ENCODE results near the gene GPR27. TPM values are rescaled to one million over a fixed set of nuclear protein-coding genes. Genes with fewer than 3 reads are reported as not detected.

Gene GPR27
- total and polyA plus RNA-seq, 2 experiments from 2014 or later = 7.8 to 11.8 TPM

GRCh38 chr3:71780430-71780829 lies 26.8 kb downstream of the GPR27 start:
- H3K4me3 ChIP-seq = no peak overlapping the region

GRCh38 chr3:71783152-71783551 lies 29.5 kb downstream of the GPR27 start:
- Histone ChIP-seq H3F3A (replicated peaks; ENCODE audit: low read depth) (peaks cover 9% of the 10 kb centered on the region), H3K27ac (ENCODE audit: low read depth) (no peak overlapping the region), H3K4me3 (0 out of 2 replicates have a peak overlapping the region, but pooled peaks have one; percentile 59), H3K79me2 (replicated peaks; ENCODE audit: insufficient read depth) (no peaks in the 10 kb centered on the region), H3K9me2 (ENCODE audit: insufficient read depth) (no peaks in the 10 kb centered on the region), H3K27me3 (ENCODE audit: insufficient read depth) (peaks cover 69% of the 10 kb centered on the region), H4K20me1 (replicated peaks; ENCODE audit: insufficient read depth) (no peaks in the 10 kb centered on the region), H3K4me1 (ENCODE audit: insufficient read depth) (peaks cover 76% of the 10 kb centered on the region), H3K36me3 (ENCODE audit: insufficient read depth) (no peaks in the 10 kb centered on the region; the same call in 1 of the 2 replicates), H3K4me2 (peak overlapping the region; percentile 73; the same call in 1 of the 2 replicates), H2AFZ (no peak overlapping the region)
- H3K4me1 Mint-ChIP-seq = peaks cover 54% of the 10 kb centered on the region
- no peaks in the 10 kb centered on the region; the same call in 2 of the 3 replicates for H3K36me3 Mint-ChIP-seq (ENCODE audit: low read depth)
- no peak overlapping the region for H3K4me3 Mint-ChIP-seq
- ATAC-seq (no peak), DNase-seq (ENCODE audit: low spot score) (no peak)
- peaks cover 52% of the 10 kb centered on the region for H3K27me3 Mint-ChIP-seq (ENCODE audit: insufficient read depth, low read depth, poor library complexity)
- H3K9me3 Mint-ChIP-seq = no peaks in the 10 kb centered on the region
- H3K27ac Mint-ChIP-seq = no peak overlapping the region
- TF ChIP-seq EZH2 (IDR thresholded peaks at IDR 0.05; ENCODE audit: low read depth, unreplicated experiment) = peak; percentile 17
- no peak for TF ChIP-seq POLR2AphosphoS5 (IDR thresholded peaks at IDR 0.05; ENCODE audit: low read depth)

More at GRCh38 chr3:71780430-71780829, 26.8 kb downstream of the GPR27 start:
- peak overlapping the region; percentile 56; the same call in 1 of the 2 replicates for H3K27ac ChIP-seq (ENCODE audit: low read depth)
- no peak overlapping the region for H2AFZ ChIP-seq
- H3K36me3 ChIP-seq (ENCODE audit: insufficient read depth) = no peaks in the 10 kb centered on the region; the same call in 1 of the 2 replicates
- H3K27me3 ChIP-seq (ENCODE audit: insufficient read depth) = peaks cover 43% of the 10 kb centered on the region
- peak overlapping the region; percentile 18; the same call in 1 of the 2 replicates for H3K4me2 ChIP-seq
- Mint-ChIP-seq H3K4me3 (no peak overlapping the region), H3K9me3 (no peaks in the 10 kb centered on the region), H3K27ac (no peak overlapping the region), H3K36me3 (ENCODE audit: low read depth) (no peaks in the 10 kb centered on the region; the same call in 2 of the 3 replicates), H3K27me3 (ENCODE audit: insufficient read depth, low read depth, poor library complexity) (peaks cover 34% of the 10 kb centered on the region), H3K4me1 (peaks cover 43% of the 10 kb centered on the region)
- no peak for TF ChIP-seq ZNF331 (CRISPR knock-in tag; IDR thresholded peaks at IDR 0.05; ENCODE audit: low read depth)
- no peaks in the 10 kb centered on the region for H3K79me2 ChIP-seq (replicated peaks; ENCODE audit: insufficient read depth)
- peak; percentile 58 for ATAC-seq
- peak; percentile 77 for DNase-seq (ENCODE audit: low spot score)
- 0 out of 2 replicates have a peak, but pooled peaks cover under 1% of the 10 kb centered on the region for H3F3A ChIP-seq (replicated peaks; ENCODE audit: low read depth)
- H3K9me2 ChIP-seq (ENCODE audit: insufficient read depth) = no peaks in the 10 kb centered on the region
- H4K20me1 ChIP-seq (replicated peaks; ENCODE audit: insufficient read depth) = no peaks in the 10 kb centered on the region
- peaks cover 70% of the 10 kb centered on the region for H3K4me1 ChIP-seq (ENCODE audit: insufficient read depth)

- peak; percentile 86 for TF ChIP-seq EZH2 (IDR thresholded peaks at IDR 0.05; ENCODE audit: low read depth, unreplicated experiment)
- TF ChIP-seq ZNF462 (CRISPR knock-in tag; IDR thresholded peaks at IDR 0.05) = no peak
- TF ChIP-seq EZH2phosphoT487 (IDR thresholded peaks at IDR 0.05; ENCODE audit: unreplicated experiment) = no peak
- TF ChIP-seq ETS1 (IDR thresholded peaks at IDR 0.05) = no peak
- Histone ChIP-seq H3K27ac (ENCODE audit: low read depth) (no peak overlapping the region), H2AFZ (peak overlapping the region; percentile 57), H3K27me3 (ENCODE audit: insufficient read depth) (peaks cover 69% of the 10 kb centered on the region), H3K4me1 (ENCODE audit: insufficient read depth) (peaks cover 64% of the 10 kb centered on the region), H3F3A (replicated peaks; ENCODE audit: low read depth) (peaks cover 9% of the 10 kb centered on the region), H3K36me3 (ENCODE audit: insufficient read depth) (no peaks in the 10 kb centered on the region; the same call in 1 of the 2 replicates), H3K9me2 (ENCODE audit: insufficient read depth) (no peaks in the 10 kb centered on the region), H3K4me2 (peak overlapping the region; percentile 73), H3K4me3 (peak overlapping the region; percentile 59), H4K20me1 (replicated peaks; ENCODE audit: insufficient read depth) (no peaks in the 10 kb centered on the region), H3K79me2 (replicated peaks; ENCODE audit: insufficient read depth) (no peaks in the 10 kb centered on the region)
- peak; percentile 57 for ATAC-seq
- H3K4me3 Mint-ChIP-seq = peak overlapping the region; percentile 73
- peaks cover 52% of the 10 kb centered on the region for H3K27me3 Mint-ChIP-seq (ENCODE audit: insufficient read depth, low read depth, poor library complexity)
- peaks cover 49% of the 10 kb centered on the region for H3K4me1 Mint-ChIP-seq
- peak; percentile 66 for DNase-seq (ENCODE audit: low spot score)
- no peak overlapping the region for H3K27ac Mint-ChIP-seq
- H3K9me3 Mint-ChIP-seq = no peaks in the 10 kb centered on the region
- H3K36me3 Mint-ChIP-seq (ENCODE audit: low read depth) = no peaks in the 10 kb centered on the region; the same call in 2 of the 3 replicates
Observed at GRCh38 chr3:71784201-71784913, 30.7 kb downstream of the GPR27 start.
